DND-41 (cell line): Measurements from ENCODE around the gene TARP.

Experiments
- ATAC-seq: fragments of 200-7000 bp; cut with Tn5 transposase; 3 replicates; pipeline ENCODE4 v1.9.1; 2021; ENCODE audit warnings: low read depth; ENCODE audit not compliant: insufficient read depth
- DNase-seq: peaks from one replicate; pipeline ENCODE4 v3.0.0-alpha.2; 2020
- H2AFZ ChIP-seq: 2 replicates; pipeline ENCODE4 v1.6.0; 2012; ENCODE audit warnings: low read depth, low read length
- H3K27ac ChIP-seq: 2 replicates; pipeline ENCODE4 v1.5.1; 2012; ENCODE audit warnings: low read length, inconsistent platforms
- H3K27me3 ChIP-seq: fragments of 200-600 bp; sonication (generic); 2 replicates; pipeline ENCODE4 v1.6.0; 2012; ENCODE audit warnings: low read length, mild to moderate bottlenecking, inconsistent platforms; ENCODE audit not compliant: insufficient read depth, poor library complexity
- H3K36me3 ChIP-seq: 2 replicates; pipeline ENCODE4 v1.5.1; 2012; ENCODE audit warnings: low read length, inconsistent platforms; ENCODE audit not compliant: insufficient read depth
- H3K4me1 ChIP-seq: 2 replicates; pipeline ENCODE4 v1.5.1; 2012; ENCODE audit warnings: mild to moderate bottlenecking, low read length; ENCODE audit not compliant: insufficient read depth
- H3K4me2 ChIP-seq: 2 replicates; pipeline ENCODE4 v1.6.0; 2012; ENCODE audit warnings: mild to moderate bottlenecking, moderate library complexity, low read length, inconsistent platforms; ENCODE audit not compliant: insufficient read depth
- H3K4me3 ChIP-seq, 2 experiments: fragments of 200-600 bp in 1 of 2; shearing (Covaris generic) in 1 of 2; 2 replicates each; pipeline ENCODE4 v1.5.1; 2012 to 2016; ENCODE audit warnings: inconsistent platforms in 2 of 2, low read length in 2 of 2, mild to moderate bottlenecking in 2 of 2, low read depth in 1 of 2, moderate library complexity in 1 of 2
- H3K79me2 ChIP-seq: 2 replicates; pipeline ENCODE4 v1.6.0; 2012; ENCODE audit warnings: low read length, inconsistent platforms; ENCODE audit not compliant: insufficient read depth
- H3K9ac ChIP-seq: 2 replicates; pipeline ENCODE4 v1.6.0; 2012; ENCODE audit warnings: low read depth, mild to moderate bottlenecking, inconsistent platforms, low read length, moderate library complexity
- H3K9me3 ChIP-seq: 2 replicates; pipeline ENCODE4 v1.5.1; 2012; ENCODE audit warnings: low read length, moderate library complexity, mild to moderate bottlenecking, inconsistent platforms; ENCODE audit not compliant: insufficient read depth, severe bottlenecking
- H4K20me1 ChIP-seq: 2 replicates; pipeline ENCODE4 v1.6.0; 2012; ENCODE audit warnings: low read length; ENCODE audit not compliant: insufficient read depth
- EZH2 ChIP-seq: IDR thresholded peaks from 3 replicates; pipeline ENCODE4 v1.6.1; 2012; ENCODE audit warnings: borderline replicate concordance, low read depth, mild to moderate bottlenecking, moderate library complexity, low read length, inconsistent platforms; ENCODE audit not compliant: severe bottlenecking
- TF ChIP-seq, protein P1 (sequence below): IDR thresholded peaks from 2 replicates; pipeline ENCODE4 v1.5.1; 2012; ENCODE audit warnings: borderline replicate concordance, low read length, moderate library complexity, mild to moderate bottlenecking; ENCODE audit not compliant: poor library complexity, severe bottlenecking; ENCODE audit errors: extremely low read depth

Gene TARP

DNA sequence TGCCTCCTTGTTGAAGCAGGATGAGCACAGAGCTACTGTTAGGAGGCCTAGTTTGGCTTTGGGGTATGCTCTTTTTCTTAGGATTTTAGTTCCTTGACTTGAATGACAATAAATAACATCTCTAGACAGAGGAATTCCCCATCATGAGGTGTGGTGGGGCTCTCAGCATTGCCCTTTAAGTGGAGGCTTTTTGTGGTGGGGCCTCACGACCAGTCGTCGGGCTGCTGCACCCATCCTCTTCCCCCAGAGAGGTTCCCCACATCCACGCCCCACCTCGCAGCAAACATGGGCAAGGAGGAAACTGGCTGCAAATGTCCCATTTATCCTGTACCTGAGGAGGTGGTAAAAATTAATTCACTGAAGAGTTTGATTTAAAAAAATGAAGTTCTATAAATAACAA lies 36.1 kb upstream of the TARP start:
- no peaks in the 10 kb centered on the region for H3K9me3 ChIP-seq
- no peaks in the 10 kb centered on the region for H4K20me1 ChIP-seq
- H3K36me3 ChIP-seq, result no peaks in the 10 kb centered on the region
- no peak overlapping the region for H3K4me2 ChIP-seq
- no peaks in the 10 kb centered on the region for H3K4me1 ChIP-seq
- no peak overlapping the region for H3K27ac ChIP-seq
- H3K9ac ChIP-seq, result no peak overlapping the region
- no peak for DNase-seq
- no peaks in the 10 kb centered on the region for H3K27me3 ChIP-seq
- no peak overlapping the region for H2AFZ ChIP-seq
- TF ChIP-seq EZH2, result no peak
- TF ChIP-seq, protein P1, sequence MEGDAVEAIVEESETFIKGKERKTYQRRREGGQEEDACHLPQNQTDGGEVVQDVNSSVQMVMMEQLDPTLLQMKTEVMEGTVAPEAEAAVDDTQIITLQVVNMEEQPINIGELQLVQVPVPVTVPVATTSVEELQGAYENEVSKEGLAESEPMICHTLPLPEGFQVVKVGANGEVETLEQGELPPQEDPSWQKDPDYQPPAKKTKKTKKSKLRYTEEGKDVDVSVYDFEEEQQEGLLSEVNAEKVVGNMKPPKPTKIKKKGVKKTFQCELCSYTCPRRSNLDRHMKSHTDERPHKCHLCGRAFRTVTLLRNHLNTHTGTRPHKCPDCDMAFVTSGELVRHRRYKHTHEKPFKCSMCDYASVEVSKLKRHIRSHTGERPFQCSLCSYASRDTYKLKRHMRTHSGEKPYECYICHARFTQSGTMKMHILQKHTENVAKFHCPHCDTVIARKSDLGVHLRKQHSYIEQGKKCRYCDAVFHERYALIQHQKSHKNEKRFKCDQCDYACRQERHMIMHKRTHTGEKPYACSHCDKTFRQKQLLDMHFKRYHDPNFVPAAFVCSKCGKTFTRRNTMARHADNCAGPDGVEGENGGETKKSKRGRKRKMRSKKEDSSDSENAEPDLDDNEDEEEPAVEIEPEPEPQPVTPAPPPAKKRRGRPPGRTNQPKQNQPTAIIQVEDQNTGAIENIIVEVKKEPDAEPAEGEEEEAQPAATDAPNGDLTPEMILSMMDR, result no peak
- no peaks in the 10 kb centered on the region for H3K79me2 ChIP-seq
- no peak overlapping the region for H3K4me3 ChIP-seq
- no peak for ATAC-seq

DNA sequence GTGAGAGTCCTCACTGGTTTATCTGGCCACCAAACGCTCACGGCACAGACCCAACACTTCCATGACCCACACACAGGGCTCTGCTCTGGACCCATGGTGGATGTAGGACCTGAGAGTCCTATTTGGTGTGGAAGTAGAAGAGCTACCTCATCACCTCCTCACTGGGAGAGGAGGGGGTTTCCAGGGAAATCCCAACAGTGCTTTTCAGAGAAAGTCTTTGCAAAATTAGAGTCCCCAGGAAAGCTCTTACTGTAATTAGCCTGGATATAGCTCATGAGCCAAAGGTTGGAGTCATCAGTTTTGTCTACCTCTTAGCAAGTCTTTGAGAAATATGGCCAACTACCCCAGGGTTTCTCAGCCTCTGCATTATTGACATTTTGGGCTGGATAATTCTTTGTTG lies 34.7 kb upstream of the TARP start:
- no peaks in the 10 kb centered on the region for H3K36me3 ChIP-seq
- H4K20me1 ChIP-seq, result no peaks in the 10 kb centered on the region
- no peaks in the 10 kb centered on the region for H3K4me1 ChIP-seq
- no peak overlapping the region for H3K27ac ChIP-seq
- TF ChIP-seq EZH2, result no peak
- TF ChIP-seq, protein P1, result no peak
- DNase-seq (no peak), ATAC-seq (no peak)
- no peak overlapping the region for H3K4me2 ChIP-seq
- no peak overlapping the region for H2AFZ ChIP-seq
- no peaks in the 10 kb centered on the region for H3K9me3 ChIP-seq
- H3K27me3 ChIP-seq, result no peaks in the 10 kb centered on the region
- H3K4me3 ChIP-seq, result no peak overlapping the region
- no peak overlapping the region for H3K9ac ChIP-seq
- H3K79me2 ChIP-seq, result no peaks in the 10 kb centered on the region

DNA sequence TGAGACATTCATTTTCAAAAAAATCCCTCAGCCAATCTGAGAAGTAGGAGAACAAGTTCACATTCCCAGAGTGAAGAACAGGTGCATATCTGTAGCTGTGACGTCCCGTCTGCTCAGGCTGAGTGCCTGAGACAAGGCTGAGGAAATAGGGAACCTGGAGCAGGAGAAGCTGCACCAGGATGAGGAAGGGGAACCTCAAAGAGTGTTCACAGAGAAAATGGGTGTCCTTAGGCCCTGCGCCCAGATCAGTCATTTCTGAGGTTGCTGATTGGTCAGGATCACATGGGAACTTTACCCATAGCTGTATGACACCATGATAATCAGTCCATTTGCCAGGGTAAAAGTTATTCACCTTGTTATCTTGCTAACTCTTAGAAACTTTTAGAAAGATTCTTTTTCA lies 34.2 kb upstream of the TARP start:
- TF ChIP-seq, protein P1, result no peak
- no peak for TF ChIP-seq EZH2
- DNase-seq, result no peak
- H3K4me3 ChIP-seq, result no peak overlapping the region
- no peak overlapping the region for H3K9ac ChIP-seq
- no peaks in the 10 kb centered on the region for H3K9me3 ChIP-seq
- H3K27ac ChIP-seq, result no peak overlapping the region
- H3K4me2 ChIP-seq, result no peak overlapping the region
- no peaks in the 10 kb centered on the region for H3K36me3 ChIP-seq
- no peaks in the 10 kb centered on the region for H3K79me2 ChIP-seq
- H3K27me3 ChIP-seq, result no peaks in the 10 kb centered on the region
- H3K4me1 ChIP-seq, result no peaks in the 10 kb centered on the region
- no peak overlapping the region for H2AFZ ChIP-seq
- no peak for ATAC-seq
- H4K20me1 ChIP-seq, result no peaks in the 10 kb centered on the region

DNA sequence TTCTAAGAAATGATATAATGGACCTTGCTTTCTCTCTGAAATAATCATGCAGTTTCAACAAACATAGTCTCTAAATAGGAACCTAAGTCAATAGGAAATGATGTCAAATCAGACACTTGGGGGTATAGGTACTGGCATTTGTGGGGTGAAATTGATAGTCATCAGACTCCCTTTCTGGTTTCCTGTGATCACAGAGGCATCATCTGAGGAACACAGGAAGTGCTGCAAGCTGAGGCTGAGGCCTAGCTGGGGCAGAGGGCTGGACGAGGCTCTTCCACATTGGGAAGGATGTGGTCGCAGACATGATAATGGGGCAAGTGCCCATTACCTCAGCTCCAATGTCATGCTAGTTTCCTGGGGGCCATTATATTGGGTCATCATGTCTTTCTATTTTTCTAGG lies 33.5 kb upstream of the TARP start:
- no peak overlapping the region for H3K4me3 ChIP-seq
- no peak overlapping the region for H3K9ac ChIP-seq
- no peak for ATAC-seq
- no peak for DNase-seq
- no peaks in the 10 kb centered on the region for H3K79me2 ChIP-seq
- H3K9me3 ChIP-seq, result no peaks in the 10 kb centered on the region
- H3K27me3 ChIP-seq, result no peaks in the 10 kb centered on the region
- no peaks in the 10 kb centered on the region for H4K20me1 ChIP-seq
- H3K4me2 ChIP-seq, result no peak overlapping the region
- TF ChIP-seq, protein P1, result no peak
- TF ChIP-seq EZH2, result no peak
- H3K27ac ChIP-seq, result no peak overlapping the region
- no peak overlapping the region for H2AFZ ChIP-seq
- H3K4me1 ChIP-seq, result no peaks in the 10 kb centered on the region
- H3K36me3 ChIP-seq, result no peaks in the 10 kb centered on the region
